ENCODE data around the gene ABI1.

ABI1 gene

GRCh38 chr10:26799342-26799741, 61.4 kb downstream of the ABI1 start:
- Histone ChIP-seq H3K4me2 (ENCODE audit: low read depth, low read length) (peak overlapping the region; percentile 66), H3K9me3 (replicated peaks; ENCODE audit: insufficient read depth, low read length) (no peaks in the 10 kb centered on the region), H3F3A (ENCODE audit: insufficient read depth, low read length) (peaks cover 18% of the 10 kb centered on the region), H3K36me3 (replicated peaks; ENCODE audit: insufficient read depth, low read length) (no peaks in the 10 kb centered on the region), H4K20me1 (ENCODE audit: insufficient read depth, low read length) (no peaks in the 10 kb centered on the region), H3K79me2 (ENCODE audit: low read length) (peaks cover 91% of the 10 kb centered on the region), H3K27me3 (replicated peaks; ENCODE audit: insufficient read depth, low read length) (no peaks in the 10 kb centered on the region), H3K4me3 (ENCODE audit: low read length) (peak overlapping the region; percentile 17; the same call in 1 of the 2 replicates), H3K4me1 (ENCODE audit: low read length) (peaks cover 58% of the 10 kb centered on the region), H3K9ac (ENCODE audit: low read length) (peak overlapping the region; percentile 50; the same call in 1 of the 2 replicates), H3K27ac (ENCODE audit: low read length) (peak overlapping the region; percentile 96), H2AFZ (ENCODE audit: low read length) (no peak overlapping the region), H3K9me2 (replicated peaks; ENCODE audit: insufficient read depth, low read length) (no peaks in the 10 kb centered on the region)
- TF ChIP-seq EZH2phosphoT487 (IDR thresholded peaks at IDR 0.05; ENCODE audit: low read length) (no peak), CTCF (IDR thresholded peaks at IDR 0.05; ENCODE audit: low read length) (no peak)
- peak; percentile 95 for DNase-seq

GRCh38 chr10:26798298-26798697, 62.5 kb downstream of the ABI1 start:
- Histone ChIP-seq H3K9me2 (replicated peaks; ENCODE audit: insufficient read depth, low read length) (no peaks in the 10 kb centered on the region), H3K27me3 (replicated peaks; ENCODE audit: insufficient read depth, low read length) (no peaks in the 10 kb centered on the region), H3K27ac (ENCODE audit: low read length) (peak overlapping the region; percentile 96; the same call in 1 of the 2 replicates), H4K20me1 (ENCODE audit: insufficient read depth, low read length) (no peaks in the 10 kb centered on the region), H3K79me2 (ENCODE audit: low read length) (peaks cover 91% of the 10 kb centered on the region), H3K4me2 (ENCODE audit: low read depth, low read length) (peak overlapping the region; percentile 66; the same call in 1 of the 2 replicates), H2AFZ (ENCODE audit: low read length) (no peak overlapping the region), H3K9me3 (replicated peaks; ENCODE audit: insufficient read depth, low read length) (no peaks in the 10 kb centered on the region), H3F3A (ENCODE audit: insufficient read depth, low read length) (peaks cover 18% of the 10 kb centered on the region), H3K4me1 (ENCODE audit: low read length) (peaks cover 53% of the 10 kb centered on the region), H3K9ac (ENCODE audit: low read length) (no peak overlapping the region), H3K36me3 (replicated peaks; ENCODE audit: insufficient read depth, low read length) (no peaks in the 10 kb centered on the region), H3K4me3 (ENCODE audit: low read length) (no peak overlapping the region)
- TF ChIP-seq EZH2 (optimal IDR thresholded peaks at IDR 0.05; ENCODE audit: low read depth, low read length) (no peak), CTCF (IDR thresholded peaks at IDR 0.05; ENCODE audit: low read length) (no peak), EZH2phosphoT487 (IDR thresholded peaks at IDR 0.05; ENCODE audit: low read length) (no peak)
- peak; percentile 21 for DNase-seq

GRCh38 chr10:26797340-26797739, 63.4 kb downstream of the ABI1 start:
- no peaks in the 10 kb centered on the region for H4K20me1 ChIP-seq (ENCODE audit: insufficient read depth, low read length)
- no peaks in the 10 kb centered on the region for H3K9me2 ChIP-seq (replicated peaks; ENCODE audit: insufficient read depth, low read length)
- no peak overlapping the region for H3K4me2 ChIP-seq (ENCODE audit: low read depth, low read length)
- no peak for DNase-seq
- no peak overlapping the region for H3K4me3 ChIP-seq (ENCODE audit: low read length)
- H3K79me2 ChIP-seq (ENCODE audit: low read length): peaks cover 91% of the 10 kb centered on the region
- H3K27me3 ChIP-seq (replicated peaks; ENCODE audit: insufficient read depth, low read length): no peaks in the 10 kb centered on the region
- H3K9ac ChIP-seq (ENCODE audit: low read length): no peak overlapping the region
- no peaks in the 10 kb centered on the region for H3K36me3 ChIP-seq (replicated peaks; ENCODE audit: insufficient read depth, low read length)
- H3F3A ChIP-seq (ENCODE audit: insufficient read depth, low read length): peaks cover 18% of the 10 kb centered on the region
- TF ChIP-seq EZH2phosphoT487 (IDR thresholded peaks at IDR 0.05; ENCODE audit: low read length): no peak
- TF ChIP-seq EZH2 (optimal IDR thresholded peaks at IDR 0.05; ENCODE audit: low read depth, low read length): no peak
- TF ChIP-seq CTCF (IDR thresholded peaks at IDR 0.05; ENCODE audit: low read length): no peak
- no peak overlapping the region for H3K27ac ChIP-seq (ENCODE audit: low read length)
- H3K4me1 ChIP-seq (ENCODE audit: low read length): peaks cover 44% of the 10 kb centered on the region
- no peaks in the 10 kb centered on the region for H3K9me3 ChIP-seq (replicated peaks; ENCODE audit: insufficient read depth, low read length)
- H2AFZ ChIP-seq (ENCODE audit: low read length): no peak overlapping the region
